HG03175 (cell line): Measurements from ENCODE around the gene NDE1.
"Not testable (repeated sequence)": the region's sequence is repeated elsewhere in the genome, so short reads cannot be mapped to it uniquely, and the experiment has no call there.

Experiments used
- ATAC-seq: cut with Tn5 transposase; IDR thresholded peaks from one replicate; pipeline ENCODE4 v1.9.1; 2021; ENCODE audit warnings: mild to moderate bottlenecking, moderate library complexity; ENCODE audit not compliant: unreplicated experiment

The NDE1 gene

DNA sequence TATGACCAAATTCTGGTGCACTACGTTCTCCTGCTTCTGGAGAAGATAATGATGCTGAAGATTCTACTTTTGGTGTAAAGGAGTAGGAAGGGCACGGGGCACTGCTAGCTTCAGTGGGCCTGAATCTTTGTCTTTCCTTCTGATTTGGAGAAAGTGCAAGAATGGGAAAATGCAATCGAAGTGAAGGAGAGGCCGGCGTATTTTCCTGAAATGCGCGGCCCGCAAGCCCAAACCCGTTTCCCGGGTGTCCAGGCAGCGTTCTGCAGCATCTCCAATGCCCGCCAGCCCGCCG, 372 bp upstream of the NDE1 start:
- no peak for ATAC-seq

DNA sequence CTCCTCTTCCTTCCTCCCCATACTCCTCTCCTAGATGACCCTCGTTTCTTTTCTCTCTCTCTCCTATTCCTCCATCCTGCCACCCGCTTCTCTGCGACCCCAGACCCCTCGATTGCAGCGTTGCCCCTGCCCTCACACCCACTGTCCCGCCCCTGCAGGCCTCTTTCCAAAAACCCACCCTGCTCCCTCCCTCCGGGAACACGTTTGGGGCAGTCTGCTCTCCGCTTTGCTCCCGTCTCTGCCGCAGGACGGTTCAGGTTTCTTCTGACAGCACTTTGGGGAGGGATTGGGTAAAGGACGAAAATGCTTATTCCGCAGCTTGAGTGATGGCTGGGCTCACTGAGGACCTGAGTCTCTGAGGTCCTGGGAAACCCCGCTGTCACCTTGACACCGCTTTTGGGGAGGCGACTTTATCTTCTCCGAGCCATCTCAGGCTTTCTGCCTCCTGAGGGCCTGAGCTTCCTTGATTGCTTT, 690 bp downstream of the NDE1 start:
- ATAC-seq, result no peak

GRCh38 chr16:15652293-15653001, 2.4 kb downstream of the NDE1 start:
- no peak for ATAC-seq

GRCh38 chr16:15653227-15653626, 3.2 kb downstream of the NDE1 start:
- ATAC-seq, result no peak

DNA sequence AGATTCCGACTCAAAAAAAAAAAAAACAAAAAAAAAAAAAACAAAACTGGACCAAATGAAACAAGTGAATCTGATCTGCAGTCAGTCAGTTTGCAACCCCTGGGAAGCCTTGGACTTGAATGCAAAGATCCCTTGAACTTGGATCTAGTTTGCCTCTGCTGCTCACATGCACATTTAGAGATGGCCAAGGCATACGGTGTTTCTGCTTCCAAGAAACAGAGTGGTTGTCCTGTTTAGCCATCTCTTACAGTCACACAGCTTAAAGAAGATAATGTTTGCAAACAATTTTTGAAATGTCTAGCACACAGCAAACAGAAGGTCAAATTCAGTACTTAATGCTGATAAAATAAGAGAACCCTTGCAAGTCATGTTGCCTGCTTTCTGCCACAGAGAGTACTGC, 4.5 kb downstream of the NDE1 start:
- no peak for ATAC-seq

GRCh38 chr16:15655561-15655960, 5.5 kb downstream of the NDE1 start:
- not testable (repeated sequence) for ATAC-seq

DNA sequence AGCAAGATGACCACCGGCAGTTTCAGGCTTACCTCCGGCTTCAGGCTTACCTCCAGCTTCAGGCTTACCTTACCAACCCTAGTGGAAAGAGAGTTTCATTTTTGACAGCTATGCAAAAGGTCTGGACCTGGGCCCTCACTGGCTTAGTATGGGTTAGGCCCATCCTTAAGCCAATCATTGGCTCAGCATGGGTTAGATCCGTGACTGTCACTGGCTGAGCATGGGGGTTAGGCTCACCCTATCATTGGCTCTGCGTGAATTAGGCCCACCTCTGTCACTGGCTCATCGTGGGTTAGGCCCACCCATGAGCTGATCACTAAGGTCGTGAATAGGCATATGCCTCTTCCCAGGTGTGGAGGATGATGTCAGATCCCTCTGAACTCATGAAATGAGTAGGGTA, 8.1 kb downstream of the NDE1 start:
- ATAC-seq, result no peak

DNA sequence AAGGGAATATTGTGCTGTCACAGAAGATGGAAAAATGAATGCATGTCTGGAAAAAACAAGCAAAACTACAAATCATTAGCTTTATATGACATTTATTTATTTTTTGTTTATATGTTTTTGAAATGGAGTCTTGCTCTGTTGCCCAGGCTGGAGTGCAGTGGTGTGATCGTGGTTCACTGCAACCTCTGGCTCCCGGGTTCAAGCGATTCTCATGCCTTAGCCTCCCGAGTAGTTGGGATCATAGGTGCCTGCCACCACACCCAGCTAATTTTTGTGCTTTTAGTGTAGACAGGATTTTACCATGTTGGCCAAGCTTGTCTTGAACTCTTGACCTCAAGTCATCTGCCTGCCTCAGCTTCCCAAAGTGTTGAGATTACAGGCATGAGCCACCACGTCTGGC, 8.5 kb downstream of the NDE1 start:
- no peak for ATAC-seq

DNA sequence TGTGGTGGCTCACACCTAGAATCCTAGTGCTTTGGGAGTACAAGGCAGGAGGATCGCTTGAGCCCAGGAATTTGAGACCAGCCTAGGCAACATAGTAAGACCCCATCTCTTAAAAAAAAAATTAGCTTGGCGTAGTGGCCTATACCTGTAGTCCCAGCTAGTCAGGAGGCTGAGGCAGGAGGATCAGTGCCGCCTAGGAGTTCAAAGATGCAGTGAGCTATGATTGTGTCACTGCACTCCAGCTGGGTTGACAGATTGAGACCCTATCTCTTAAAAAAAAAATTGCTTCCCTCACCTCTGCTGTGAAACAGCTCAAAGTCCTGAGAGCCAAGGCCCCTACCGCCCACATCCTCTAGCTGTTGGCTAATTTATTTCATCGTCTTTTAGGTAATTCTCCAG, 10.2 kb downstream of the NDE1 start:
- no peak for ATAC-seq

DNA sequence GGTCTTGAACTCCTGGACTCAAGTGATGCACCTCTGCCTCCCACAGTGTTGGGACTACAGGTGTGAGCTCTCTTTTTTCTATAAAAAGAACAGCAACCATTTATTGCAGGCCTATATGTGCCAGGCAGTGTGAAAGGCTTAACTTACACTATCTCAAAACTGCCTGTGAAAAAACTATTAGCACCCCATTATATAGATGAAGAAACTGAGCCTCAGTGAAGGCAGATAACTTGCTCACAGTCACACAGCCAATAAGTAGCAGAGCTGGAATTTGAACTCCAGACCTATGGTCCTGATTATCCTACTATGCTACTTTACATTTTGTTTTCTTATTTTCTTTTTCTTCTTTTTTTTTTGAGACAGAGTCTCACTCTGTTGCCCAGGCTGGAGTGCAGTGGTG, 15.1 kb downstream of the NDE1 start:
- ATAC-seq, result no peak

DNA sequence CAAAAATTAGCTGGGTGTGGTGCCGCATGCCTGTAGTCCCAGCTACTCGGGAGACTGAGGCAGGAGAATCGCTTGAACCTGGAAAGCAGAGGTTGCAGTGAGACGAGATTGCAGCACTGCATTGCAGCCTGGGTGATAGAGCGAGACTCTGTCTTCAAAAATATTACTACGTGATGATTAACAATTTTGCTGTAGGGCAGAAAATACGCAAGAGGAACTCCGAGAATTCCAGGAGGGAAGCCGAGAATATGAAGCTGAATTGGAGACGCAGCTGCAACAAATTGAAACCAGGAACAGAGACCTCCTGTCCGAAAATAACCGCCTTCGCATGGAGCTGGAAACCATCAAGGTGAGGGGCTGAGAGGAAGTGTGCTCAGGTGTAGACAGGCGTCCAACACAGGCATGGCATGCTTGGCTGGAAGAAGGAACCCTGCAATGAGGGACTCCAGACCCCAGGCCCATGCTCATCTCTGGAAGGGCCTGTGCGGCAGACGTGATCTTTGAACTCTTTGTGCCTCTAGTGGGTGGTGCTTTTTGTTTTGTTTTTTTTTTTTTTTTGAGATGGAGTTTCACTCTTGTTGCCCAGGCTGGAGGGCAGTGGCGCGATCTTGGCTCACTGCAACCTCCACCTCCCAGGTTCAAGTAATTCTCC, 17.2 kb downstream of the NDE1 start:
- ATAC-seq, result no peak

- ATAC-seq, result no peak
Measured at GRCh38 chr16:15671530-15672117, 21.6 kb downstream of the NDE1 start.

DNA sequence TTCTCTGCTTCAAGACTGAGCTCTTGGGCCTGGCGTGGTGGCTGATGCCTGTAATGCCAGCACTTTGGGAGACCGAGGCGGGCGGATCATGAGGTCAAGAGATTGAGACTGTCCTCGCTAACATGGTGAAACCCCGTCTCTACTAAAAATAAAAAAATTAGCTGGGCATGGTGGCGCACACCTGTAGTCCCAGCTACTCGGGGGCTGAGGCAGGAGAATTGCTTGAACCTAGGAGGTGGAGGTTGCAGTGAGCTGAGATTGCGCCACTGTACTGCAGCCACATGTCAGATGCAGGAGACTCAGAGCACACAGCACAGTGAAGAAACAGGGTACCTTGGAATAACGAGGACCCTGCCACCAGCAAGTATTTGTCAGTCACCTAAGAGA, 22.1 kb downstream of the NDE1 start:
- ATAC-seq, result not testable (repeated sequence)

DNA sequence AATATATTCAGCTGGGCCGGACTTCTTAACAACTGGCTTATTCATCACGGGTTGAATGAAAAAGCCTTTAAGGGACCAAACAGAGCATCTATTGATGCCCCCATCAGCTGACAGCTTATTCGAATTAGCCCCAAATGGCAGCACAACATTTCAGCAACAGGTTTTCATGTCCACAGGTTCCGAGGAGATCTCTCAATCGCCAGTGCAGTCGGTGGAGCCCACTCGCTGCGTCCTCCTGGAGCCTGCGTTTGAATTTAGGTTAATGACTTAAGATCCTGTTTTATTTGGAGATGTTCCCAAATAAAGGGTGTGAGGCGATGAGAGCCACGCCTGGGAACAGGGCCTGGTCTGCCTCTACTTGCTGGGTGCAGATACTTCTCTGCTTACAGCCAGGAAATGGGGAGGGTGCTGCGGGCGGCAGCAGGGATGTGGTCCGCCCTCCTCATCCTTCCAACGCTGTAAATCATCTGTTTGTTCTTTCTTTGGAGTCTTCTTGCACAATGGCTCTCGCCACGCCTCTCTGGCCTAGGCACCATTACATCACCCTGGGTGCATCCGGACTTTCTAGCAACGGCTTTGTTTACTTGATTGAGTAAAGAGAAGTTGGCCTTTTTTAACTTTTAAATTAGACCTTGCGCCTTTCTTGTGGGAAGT, 22.6 kb downstream of the NDE1 start:
- no peak for ATAC-seq

DNA sequence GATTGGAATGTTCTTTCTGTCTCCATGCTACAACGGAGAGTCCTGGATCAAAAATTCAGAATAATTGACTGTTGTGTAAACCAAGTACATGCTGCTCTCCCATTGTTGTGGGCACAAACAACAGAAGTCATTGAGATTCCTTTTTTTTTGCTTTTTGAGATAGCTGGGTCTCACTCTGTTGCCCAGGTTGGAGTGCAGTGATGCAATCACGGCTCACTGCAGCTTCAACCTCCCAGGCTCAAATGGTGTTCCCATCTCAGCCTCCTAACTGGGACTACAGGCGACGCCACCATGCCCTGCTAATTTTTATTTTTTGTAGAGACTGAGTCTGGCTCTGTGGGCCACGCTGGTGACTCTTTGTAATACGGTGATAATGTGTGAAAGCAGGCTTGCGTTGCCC, 24.5 kb downstream of the NDE1 start:
- no peak for ATAC-seq

- no peak for ATAC-seq
Measured at GRCh38 chr16:15676506-15676905, 26.5 kb downstream of the NDE1 start.

DNA sequence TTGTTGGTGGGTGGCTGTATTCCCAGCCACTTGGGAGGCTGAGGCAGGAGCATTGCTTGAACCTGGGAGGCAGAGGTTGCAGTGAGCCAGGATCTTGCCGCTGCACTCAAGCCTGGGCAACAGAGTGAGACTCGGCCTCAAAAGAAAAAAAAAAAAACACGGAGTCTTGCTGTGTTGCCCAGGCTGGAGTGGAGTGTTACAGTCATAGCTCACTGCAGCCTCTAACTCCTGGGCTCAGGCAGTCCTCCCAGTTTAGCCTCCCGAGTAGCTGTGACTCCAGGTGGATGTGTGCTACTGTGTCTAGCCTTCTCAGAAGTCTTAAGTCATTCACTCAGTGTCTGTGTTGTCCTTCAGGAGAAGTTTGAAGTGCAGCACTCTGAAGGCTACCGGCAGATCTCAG, 27.4 kb downstream of the NDE1 start:
- ATAC-seq, result no peak

DNA sequence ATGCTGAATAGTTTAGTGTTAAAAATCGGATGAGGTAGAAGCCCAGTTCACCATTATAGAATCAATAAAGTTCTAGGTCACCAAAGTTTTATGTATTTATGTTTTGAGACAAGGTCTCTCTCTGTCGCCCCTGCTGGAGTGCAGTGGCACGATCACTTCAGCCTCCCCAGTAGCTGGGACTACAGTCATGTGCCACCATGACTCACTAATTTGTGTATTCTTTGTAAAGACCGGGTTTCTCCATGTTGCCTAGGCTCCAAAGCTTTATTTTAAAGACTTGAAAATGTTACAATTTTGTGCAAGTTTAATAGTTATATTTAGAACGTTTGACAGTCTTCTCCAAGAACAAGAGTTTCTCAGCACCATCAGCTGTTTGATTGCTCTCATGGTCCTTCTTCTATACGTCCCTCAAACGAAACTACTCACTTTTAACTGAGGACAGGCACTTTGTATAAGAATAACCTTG, 32.1 kb downstream of the NDE1 start:
- no peak for ATAC-seq

DNA sequence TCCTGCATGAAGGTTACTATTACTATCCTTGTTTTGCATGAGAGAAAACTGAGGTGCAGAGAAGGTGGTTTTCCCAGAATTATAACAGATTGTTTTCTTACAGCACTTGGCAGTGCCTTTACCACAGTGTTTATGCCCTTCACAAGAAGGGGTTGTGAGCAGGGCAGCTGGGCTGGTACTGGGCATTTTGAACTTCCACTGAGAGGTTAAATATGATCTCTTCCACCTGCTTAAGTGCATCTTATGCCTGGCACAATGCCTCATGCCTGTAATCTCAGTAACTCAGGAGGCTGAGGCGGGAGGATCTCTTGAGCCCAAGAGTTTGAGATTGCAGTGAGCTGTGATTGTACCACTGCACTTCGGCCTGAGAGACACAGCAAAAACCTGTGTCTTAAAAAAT, 36.2 kb downstream of the NDE1 start:
- ATAC-seq, result no peak

GRCh38 chr16:15689290-15689689, 39.2 kb downstream of the NDE1 start:
- ATAC-seq, result no peak

GRCh38 chr16:15690296-15690695, 40.3 kb downstream of the NDE1 start:
- ATAC-seq, result no peak

- no peak for ATAC-seq
Measured at GRCh38 chr16:15691046-15691445, 41.0 kb downstream of the NDE1 start.
